Mesendoderm (in vitro differentiated cells): ENCODE results near the gene C16orf89. TPM values are rescaled to one million over a fixed set of nuclear protein-coding genes. Genes with fewer than 3 reads are reported as not detected.
"Not testable (repeated sequence)": the region's sequence is repeated elsewhere in the genome, so short reads cannot be mapped to it uniquely, and the experiment has no call there.

Experiments used
- DNase-seq: peaks from one replicate; pipeline ENCODE4 v3.0.0; 2013
- H2AK5ac ChIP-seq: 2 replicates; pipeline ENCODE4 v1.6.1; 2013; ENCODE audit warnings: low read length, inconsistent platforms
- H2BK120ac ChIP-seq: 2 replicates; pipeline ENCODE4 v1.6.1; 2013; ENCODE audit warnings: low read depth, mild to moderate bottlenecking, low read length, moderate library complexity, mixed read lengths
- H2BK15ac ChIP-seq: replicated peaks from 2 replicates; pipeline ENCODE4 v1.6.1; 2013; ENCODE audit warnings: low read depth, mild to moderate bottlenecking, moderate library complexity
- H2BK5ac ChIP-seq: 2 replicates; pipeline ENCODE4 v1.6.1; 2013; ENCODE audit warnings: low read length, inconsistent platforms
- H3K18ac ChIP-seq: 2 replicates; pipeline ENCODE4 v1.6.1; 2013; ENCODE audit warnings: mild to moderate bottlenecking, low read length, mixed read lengths
- H3K23ac ChIP-seq: one replicate; pipeline ENCODE4 v1.6.1; 2013; ENCODE audit warnings: low read length
- H3K27ac ChIP-seq: 2 replicates; pipeline ENCODE4 v1.5.1; 2013; ENCODE audit warnings: low read depth, mild to moderate bottlenecking, inconsistent platforms, low read length, moderate library complexity
- H3K27me3 ChIP-seq: 2 replicates; pipeline ENCODE4 v1.6.1; 2013; ENCODE audit warnings: low read length, control low read depth, mild to moderate bottlenecking, inconsistent platforms; ENCODE audit not compliant: insufficient read depth, poor library complexity
- H3K36me3 ChIP-seq: 2 replicates; pipeline ENCODE4 v1.6.1; 2013; ENCODE audit warnings: low read length, inconsistent platforms; ENCODE audit not compliant: control insufficient read depth, insufficient read depth
- H3K4ac ChIP-seq: one replicate; pipeline ENCODE4 v1.6.1; 2013; ENCODE audit warnings: low read depth, mild to moderate bottlenecking, low read length, moderate library complexity
- H3K4me1 ChIP-seq: 2 replicates; pipeline ENCODE4 v1.6.1; 2013; ENCODE audit warnings: low read depth, low read length, inconsistent platforms; ENCODE audit not compliant: control insufficient read depth
- H3K4me2 ChIP-seq: 2 replicates; pipeline ENCODE4 v1.6.1; 2013; ENCODE audit warnings: low read length
- H3K4me3 ChIP-seq: 2 replicates; pipeline ENCODE4 v1.5.1; 2013; ENCODE audit warnings: mild to moderate bottlenecking, low read length
- H3K56ac ChIP-seq: one replicate; pipeline ENCODE4 v1.6.1; 2013; ENCODE audit warnings: low read length
- H3K79me1 ChIP-seq: 2 replicates; pipeline ENCODE4 v1.6.1; 2013; ENCODE audit warnings: low read length, inconsistent platforms
- H3K79me2 ChIP-seq: 2 replicates; pipeline ENCODE4 v1.6.1; 2013; ENCODE audit warnings: mild to moderate bottlenecking, low read length; ENCODE audit not compliant: control insufficient read depth, insufficient read depth
- H3K9ac ChIP-seq: 2 replicates; pipeline ENCODE4 v1.6.1; 2013; ENCODE audit warnings: low read length, inconsistent platforms
- H4K5ac ChIP-seq: one replicate; pipeline ENCODE4 v1.6.1; 2013; ENCODE audit warnings: low read length
- H4K8ac ChIP-seq: one replicate; pipeline ENCODE4 v1.6.1; 2013; ENCODE audit warnings: low read depth, mild to moderate bottlenecking, control low read depth, low read length, moderate library complexity
- WGBS: extraction: QIAGEN DNeasy Blood & Tissue Kit; methylation state at CpG from one replicate; pipeline ENCODE4 v1.1.7; 2013; ENCODE audit warnings: low lambda C conversion rate, missing lambda C conversion rate; ENCODE audit not compliant: insufficient coverage; ENCODE audit errors: extremely low coverage; 5-methylcytosine and 5-hydroxymethylcytosine counted together
- polyA plus RNA-seq, 2 experiments: library from polyadenylated mRNA; stranded (reverse); fragments of 200-250 nt; gene quantifications; one replicate each; pipeline ENCODE4 v1.2.3, GENCODE V29; 2013

The C16orf89 gene, protein sequence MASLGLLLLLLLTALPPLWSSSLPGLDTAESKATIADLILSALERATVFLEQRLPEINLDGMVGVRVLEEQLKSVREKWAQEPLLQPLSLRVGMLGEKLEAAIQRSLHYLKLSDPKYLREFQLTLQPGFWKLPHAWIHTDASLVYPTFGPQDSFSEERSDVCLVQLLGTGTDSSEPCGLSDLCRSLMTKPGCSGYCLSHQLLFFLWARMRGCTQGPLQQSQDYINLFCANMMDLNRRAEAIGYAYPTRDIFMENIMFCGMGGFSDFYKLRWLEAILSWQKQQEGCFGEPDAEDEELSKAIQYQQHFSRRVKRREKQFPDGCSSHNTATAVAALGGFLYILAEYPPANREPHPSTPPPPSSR
- 12.4 TPM for polyA plus RNA-seq (2013, experiment 1 of 2)
- polyA plus RNA-seq (2013, experiment 2 of 2), result 14.3 TPM

DNA sequence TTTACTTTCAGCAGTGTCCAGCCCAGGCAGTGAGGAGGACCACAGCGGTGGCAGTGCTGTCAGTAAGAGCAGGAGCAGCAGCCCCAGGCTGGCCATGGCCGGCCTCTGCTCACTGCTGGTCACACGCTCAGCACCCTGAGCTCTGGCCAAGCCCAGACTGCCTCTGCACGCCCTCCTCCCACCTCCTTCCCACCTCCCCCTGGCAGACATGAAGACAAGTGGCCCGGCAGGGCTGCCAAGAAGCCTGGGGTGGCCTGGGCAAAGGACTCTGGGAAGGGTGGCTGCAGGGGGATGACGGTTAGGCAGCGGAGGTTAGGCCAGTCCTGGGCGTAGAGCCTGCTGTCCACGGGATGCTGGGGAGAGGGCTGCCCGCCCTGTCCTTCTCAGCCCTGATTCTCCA, at the start of gene C16orf89:
TSS of gene C16orf89 (minus strand) at position 144 of the 400 bp plus-strand sequence. CDS start at position 96, 48 bp downstream.
- Histone ChIP-seq H3K79me1 (no peaks in the 10 kb centered on the region), H4K8ac (no peak within 1 kb of the TSS), H3K56ac (peak within 1 kb of the TSS; percentile 46), H3K9ac (no peak within 1 kb of the TSS), H2BK120ac (no peak within 1 kb of the TSS), H3K23ac (no peak within 1 kb of the TSS), H3K27me3 (no peaks in the 10 kb centered on the region), H3K4ac (no peak within 1 kb of the TSS), H3K4me1 (no peaks in the 10 kb centered on the region), H3K18ac (no peak within 1 kb of the TSS), H2BK15ac (no peak within 1 kb of the TSS), H3K36me3 (no peaks in the 10 kb centered on the region), H4K5ac (no peak within 1 kb of the TSS), H3K27ac (no peak within 1 kb of the TSS), H3K4me2 (no peak within 1 kb of the TSS), H3K4me3 (no peak within 1 kb of the TSS), H2BK5ac (no peak within 1 kb of the TSS), H3K79me2 (no peaks in the 10 kb centered on the region), H2AK5ac (no peak within 1 kb of the TSS)
- no CpG with 5 or more reads among the region's 10 CpGs for WGBS
- no peak for DNase-seq

DNA sequence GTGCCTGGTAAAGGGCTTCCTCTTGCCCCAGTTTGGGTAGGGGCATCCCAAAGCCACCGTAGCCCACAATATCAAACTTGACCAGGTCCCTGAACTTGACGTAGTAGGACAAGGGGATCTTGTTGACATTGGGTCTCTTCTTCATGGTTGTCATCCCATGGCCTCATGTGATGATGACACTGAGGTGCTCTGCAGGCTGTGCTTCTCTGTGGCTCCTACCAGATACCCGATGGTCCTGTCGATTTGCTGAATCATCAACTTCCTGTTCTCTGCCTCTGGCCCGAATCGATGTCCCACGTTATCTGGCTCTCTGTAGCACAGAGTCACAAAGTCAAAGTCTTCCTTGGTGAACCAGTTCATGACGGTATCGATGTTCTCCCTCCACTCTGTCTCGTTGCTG, 45.2 kb upstream of the C16orf89 start:
- H3K36me3 ChIP-seq, H3K4me3 ChIP-seq, H3K9ac ChIP-seq, H2BK120ac ChIP-seq, H2BK5ac ChIP-seq, H3K18ac ChIP-seq, H2BK15ac ChIP-seq, H3K56ac ChIP-seq, H4K8ac ChIP-seq, H3K4me1 ChIP-seq, H3K79me2 ChIP-seq, H3K27ac ChIP-seq, DNase-seq, H3K4me2 ChIP-seq, H2AK5ac ChIP-seq, H4K5ac ChIP-seq, H3K4ac ChIP-seq, H3K27me3 ChIP-seq, H3K23ac ChIP-seq, H3K79me1 ChIP-seq: not testable (repeated sequence)
- no CpG with 5 or more reads among the region's 10 CpGs for WGBS

DNA sequence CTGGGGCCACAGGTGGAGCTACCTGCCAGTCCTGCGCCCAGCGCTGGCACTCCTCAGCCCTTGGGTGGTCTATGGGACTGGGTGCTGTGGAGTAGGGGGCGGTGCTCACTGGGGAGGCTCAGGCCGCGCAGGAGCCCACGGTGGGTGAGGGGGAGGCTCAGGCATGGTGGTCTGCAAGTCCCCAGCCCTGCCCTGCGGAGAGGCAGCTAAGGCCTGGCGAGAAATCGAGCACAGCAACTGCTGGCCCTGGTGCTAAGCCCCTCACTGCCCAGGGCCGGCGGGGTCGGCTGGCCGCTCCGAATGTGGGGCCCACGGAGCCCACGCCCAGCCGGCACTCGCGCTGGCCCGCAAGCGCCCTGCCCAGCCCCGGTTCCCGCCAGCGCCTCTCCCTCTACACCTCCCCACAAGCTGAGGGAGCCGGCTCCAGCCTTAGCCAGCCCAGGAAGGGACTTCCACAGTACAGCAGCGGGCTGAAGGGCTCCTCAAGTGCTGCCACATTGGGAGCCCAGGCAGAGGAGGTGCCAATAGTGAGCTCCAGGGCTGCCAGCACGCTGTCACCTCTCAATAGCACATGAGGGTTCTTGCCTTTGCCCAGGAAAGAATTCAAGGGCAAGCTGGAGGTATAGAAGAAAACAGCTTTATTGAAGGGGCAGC, 42.9 kb upstream of the C16orf89 start:
- H3K79me2 ChIP-seq, result no peaks in the 10 kb centered on the region

DNA sequence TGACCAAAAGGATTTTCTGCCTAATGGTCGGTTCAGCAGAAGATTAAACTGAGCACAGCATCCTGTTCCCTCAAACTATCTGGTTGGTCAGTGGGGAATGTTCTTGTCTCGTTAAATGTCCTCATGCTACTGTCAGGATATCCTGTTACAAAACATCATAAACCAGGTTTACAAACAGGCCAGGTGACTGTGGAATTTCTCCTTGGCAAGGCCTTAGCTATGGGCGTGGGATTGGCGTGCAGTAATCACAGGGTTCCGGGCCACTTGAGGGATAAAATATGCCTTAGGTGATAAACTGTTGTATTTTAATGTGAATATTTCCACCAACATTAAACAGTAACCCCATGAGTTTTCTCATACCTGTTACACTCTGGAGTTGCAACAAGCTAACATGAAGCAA, 39.3 kb upstream of the C16orf89 start:
- H3K79me1 ChIP-seq, H4K8ac ChIP-seq, H4K5ac ChIP-seq, H3K56ac ChIP-seq, DNase-seq, H3K36me3 ChIP-seq, H3K4ac ChIP-seq, H3K4me3 ChIP-seq, H3K18ac ChIP-seq, H2BK5ac ChIP-seq, H3K9ac ChIP-seq, H3K27me3 ChIP-seq, H2BK120ac ChIP-seq, H3K27ac ChIP-seq, H3K4me1 ChIP-seq, H3K79me2 ChIP-seq, H2AK5ac ChIP-seq, H3K23ac ChIP-seq, H2BK15ac ChIP-seq, H3K4me2 ChIP-seq: not testable (repeated sequence)
- no CpG with 5 or more reads among the region's 5 CpGs for WGBS

More for the DNA sequence above, 42.9 kb upstream of the C16orf89 start:
- no peak overlapping the region for H2AK5ac ChIP-seq
- H3K18ac ChIP-seq, result no peak overlapping the region
- no peaks in the 10 kb centered on the region for H3K27me3 ChIP-seq
- no peak overlapping the region for H3K27ac ChIP-seq
- H2BK5ac ChIP-seq, result no peak overlapping the region
- no peak overlapping the region for H3K4ac ChIP-seq
- no peak overlapping the region for H3K9ac ChIP-seq
- H3K4me1 ChIP-seq, result no peaks in the 10 kb centered on the region
- no peak overlapping the region for H3K4me2 ChIP-seq
- no peak overlapping the region for H3K56ac ChIP-seq
- H3K23ac ChIP-seq, result no peak overlapping the region
- H2BK15ac ChIP-seq, result no peak overlapping the region
- no peak overlapping the region for H2BK120ac ChIP-seq
- WGBS, result no CpG with 5 or more reads among the region's 27 CpGs
- no peak overlapping the region for H4K5ac ChIP-seq
- no peaks in the 10 kb centered on the region for H3K79me1 ChIP-seq
- H4K8ac ChIP-seq, result no peak overlapping the region
- no peak for DNase-seq
- H3K4me3 ChIP-seq, result no peak overlapping the region
- no peaks in the 10 kb centered on the region for H3K36me3 ChIP-seq

DNA sequence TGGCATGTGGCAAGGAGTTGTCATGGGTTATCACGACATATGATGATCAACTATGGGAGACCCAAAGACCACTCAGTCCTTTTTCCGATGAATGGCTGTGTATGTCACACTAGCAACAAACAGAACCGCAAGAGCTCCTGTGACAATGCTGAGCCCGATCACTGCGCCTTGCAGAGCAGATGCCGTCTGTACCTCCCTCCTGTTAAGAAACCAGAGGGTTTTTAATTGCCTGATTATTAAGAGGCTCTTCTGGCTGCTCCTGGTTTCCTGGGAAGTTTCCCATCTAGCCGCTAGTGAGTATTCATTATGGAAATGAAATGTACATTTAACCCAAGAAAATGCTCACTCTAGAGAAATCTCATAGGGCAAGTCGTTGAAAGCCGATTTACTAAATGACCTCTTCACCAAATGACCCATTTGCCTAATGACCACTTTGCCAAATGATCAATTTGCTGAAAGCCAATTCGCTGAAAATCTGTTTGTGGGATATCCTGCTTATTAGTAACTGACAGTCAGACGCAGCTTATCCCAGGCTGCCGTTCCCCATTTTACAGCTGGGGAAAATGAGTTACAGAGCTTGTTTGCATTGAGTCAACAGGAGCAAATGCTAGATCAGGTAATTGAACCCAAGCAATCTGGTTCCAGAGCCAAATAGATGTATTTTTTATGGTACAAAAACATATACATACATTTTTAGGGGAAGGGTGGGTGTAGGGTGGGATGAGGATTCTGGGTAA, 37.7 kb upstream of the C16orf89 start:
- not testable (repeated sequence) for H4K5ac ChIP-seq, H3K27me3 ChIP-seq

More for the DNA sequence above, 37.7 kb upstream of the C16orf89 start:
- not testable (repeated sequence) for H4K8ac ChIP-seq, H2BK15ac ChIP-seq, H3K23ac ChIP-seq, H2BK120ac ChIP-seq, DNase-seq, H3K36me3 ChIP-seq, H3K27ac ChIP-seq, H2AK5ac ChIP-seq, H3K4me3 ChIP-seq, H3K79me2 ChIP-seq, H3K9ac ChIP-seq, H3K79me1 ChIP-seq, H3K4me1 ChIP-seq, H3K18ac ChIP-seq, H3K56ac ChIP-seq, H3K4me2 ChIP-seq, H2BK5ac ChIP-seq, H3K4ac ChIP-seq
- WGBS, result no CpG with 5 or more reads among the region's 12 CpGs
